Measurements from ENCODE around the gene CRLF1. TPM values are rescaled to one million over a fixed set of nuclear protein-coding genes. Genes with fewer than 3 reads are reported as not detected.
"Not testable (repeated sequence)": the region's sequence is repeated elsewhere in the genome, so short reads cannot be mapped to it uniquely, and the experiment has no call there.

Gene CRLF1
- total RNA-seq, 1 donor from 2014 or later, result 10.1 TPM

DNA sequence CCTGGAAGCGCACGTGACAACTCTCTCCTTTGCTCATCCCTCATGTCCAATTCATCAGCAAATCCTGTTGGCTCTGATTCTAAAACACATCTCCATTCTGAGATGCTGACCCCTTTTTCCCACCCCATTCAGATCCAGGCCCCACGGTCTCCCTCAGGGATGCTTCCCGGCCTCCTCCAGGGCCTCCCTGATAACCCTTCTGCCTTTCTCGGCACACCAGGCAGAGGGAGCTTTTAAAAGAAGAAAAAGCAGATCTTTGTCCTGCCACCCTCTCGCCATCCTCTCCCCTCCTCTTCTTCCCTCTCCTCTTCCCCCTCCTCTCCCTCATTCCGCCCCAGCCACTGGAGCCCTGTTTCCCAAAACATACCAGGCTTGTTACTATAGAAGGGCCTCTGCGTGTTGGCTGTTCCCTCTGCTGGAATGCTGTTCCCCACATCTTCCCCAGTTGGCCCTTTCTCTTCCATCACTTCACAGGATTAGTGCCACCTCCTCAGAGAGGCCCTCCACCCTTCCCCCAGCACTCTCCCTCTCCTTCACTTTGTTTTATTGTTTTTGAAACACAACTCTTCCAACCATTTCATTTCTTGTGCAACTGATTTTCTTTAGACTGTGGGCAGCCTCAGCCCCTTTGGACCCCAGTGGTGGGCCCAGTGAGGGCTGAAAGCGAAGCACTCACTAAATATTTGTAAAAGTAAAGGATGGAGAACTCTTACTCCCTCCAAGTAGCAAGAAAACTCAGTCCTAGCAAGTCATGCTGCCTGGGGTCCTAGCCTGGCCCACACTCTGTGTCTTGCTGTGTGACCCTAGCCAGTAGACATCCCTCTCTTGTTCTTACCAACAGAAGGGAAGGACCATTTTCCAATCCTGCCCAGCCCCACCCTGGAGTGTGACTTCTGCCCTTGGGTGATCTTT is 2.5 kb upstream of the CRLF1 start:
- DNase-seq (ENCODE audit: low spot score), result no peak

DNA sequence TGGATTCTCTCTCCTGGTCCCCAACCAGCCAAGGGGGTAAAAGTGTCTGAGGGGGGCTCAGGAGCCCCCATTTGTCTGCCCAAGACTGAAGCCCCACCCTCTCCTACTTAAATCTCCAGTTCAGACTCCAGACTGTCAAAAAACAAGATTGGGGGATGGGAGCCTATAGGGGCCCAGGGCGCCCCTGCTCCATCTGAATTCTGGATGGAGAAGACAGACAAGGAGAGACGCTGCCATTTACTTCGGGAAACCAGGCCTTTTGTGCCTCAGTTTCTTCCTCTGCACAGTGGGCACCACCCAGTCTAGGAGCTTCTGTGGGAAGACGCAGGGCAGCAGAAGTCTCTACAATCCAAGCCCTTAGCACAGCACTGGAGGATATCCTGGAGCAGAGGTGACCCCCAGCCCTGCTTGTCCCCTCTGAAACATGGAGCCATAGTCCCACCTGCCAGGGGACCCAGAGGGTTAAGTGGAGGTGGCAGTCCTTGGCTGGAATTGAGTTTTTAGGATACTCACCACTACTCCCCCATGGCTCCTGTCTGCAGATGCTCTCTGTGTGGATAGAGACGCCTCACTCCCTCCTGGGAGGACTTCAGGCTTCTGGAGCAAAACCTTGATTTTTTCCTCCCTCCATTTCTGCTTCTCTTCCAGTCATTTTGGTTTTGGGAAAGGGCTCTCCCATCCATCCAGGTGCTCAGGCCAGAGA is 1.7 kb upstream of the CRLF1 start:
- no peak for DNase-seq (ENCODE audit: low spot score)

DNA sequence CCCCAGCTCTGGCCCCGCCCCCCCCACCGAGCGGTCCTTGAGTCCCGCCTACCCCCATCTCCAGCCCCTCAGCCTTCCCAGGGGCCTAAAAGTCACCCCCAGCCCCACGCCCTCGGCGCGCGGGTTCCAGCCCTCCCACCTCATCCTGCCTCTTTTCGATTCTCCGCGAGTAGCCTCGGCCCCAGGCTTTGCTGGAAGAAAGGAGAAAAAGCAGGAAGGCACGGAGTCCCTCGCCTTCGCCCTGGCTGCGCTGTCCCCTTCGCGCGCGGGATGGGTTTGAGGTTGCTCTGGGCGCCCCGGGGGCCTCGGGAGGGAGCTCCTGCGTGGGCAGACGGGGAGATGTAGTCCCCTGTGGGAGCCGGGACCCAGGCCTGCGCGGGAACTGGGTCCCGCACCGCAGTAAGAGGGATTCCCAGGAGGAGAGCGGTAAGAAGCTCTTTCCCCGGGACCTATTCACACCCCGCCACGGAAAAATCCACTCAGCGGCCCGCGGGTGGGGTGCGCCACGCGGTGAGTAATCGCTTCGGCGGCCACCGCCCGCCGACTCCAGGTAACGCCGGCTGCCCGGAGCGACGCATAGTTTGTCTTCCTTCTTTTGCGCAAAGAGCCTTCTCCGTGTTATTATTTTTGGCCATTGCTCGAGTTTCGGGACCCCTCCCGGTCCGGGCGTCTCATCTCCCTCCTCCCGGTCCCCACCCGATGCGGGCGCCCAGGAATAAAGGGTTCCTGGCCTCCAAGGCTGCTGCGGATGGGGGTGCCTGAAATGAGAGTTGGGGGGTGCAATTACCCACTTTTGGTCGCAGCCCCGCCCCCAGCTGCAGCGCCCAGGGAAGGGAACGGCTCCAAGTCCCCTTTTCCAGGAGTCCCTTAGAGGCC is 865 bp upstream of the CRLF1 start:
- no peak for DNase-seq (ENCODE audit: low spot score)

DNA sequence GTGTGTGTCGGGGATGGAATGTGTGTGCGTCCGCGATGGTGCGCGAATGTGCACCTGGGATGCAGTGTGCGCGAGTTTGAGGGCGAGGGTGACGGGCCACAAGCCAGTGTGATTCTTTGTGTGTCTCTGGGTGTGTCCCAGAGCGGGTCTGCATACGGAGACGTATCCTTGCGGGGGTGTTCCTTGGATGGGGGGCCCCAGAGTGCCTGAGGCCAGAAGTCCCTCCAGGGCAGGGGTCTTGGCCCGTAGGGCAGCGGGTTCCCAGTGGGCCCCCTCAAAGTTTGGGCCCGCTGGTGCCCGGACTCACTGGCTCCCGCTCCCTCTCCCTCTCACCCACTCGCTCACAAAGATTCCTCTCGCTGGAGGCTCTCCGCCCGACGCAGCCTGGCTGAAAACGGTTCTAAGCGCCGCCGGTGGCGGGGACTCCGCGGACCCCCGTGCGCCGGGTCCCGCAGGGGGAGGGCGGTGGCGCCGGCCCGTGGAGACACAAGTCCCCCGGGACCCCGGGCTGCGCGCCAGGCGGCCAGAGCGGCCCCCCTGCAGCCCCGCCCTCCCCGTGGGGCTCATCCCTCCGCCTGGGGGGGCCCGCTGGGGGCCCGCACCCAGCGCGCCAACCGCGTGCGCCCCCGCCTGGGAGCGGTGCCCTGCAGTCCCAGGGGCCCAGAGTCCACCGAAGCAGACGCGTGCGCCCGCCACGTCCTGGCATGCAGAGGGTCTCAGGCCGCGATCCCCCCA is 886 bp downstream of the CRLF1 start:
- no peak for DNase-seq (ENCODE audit: low spot score)

DNA sequence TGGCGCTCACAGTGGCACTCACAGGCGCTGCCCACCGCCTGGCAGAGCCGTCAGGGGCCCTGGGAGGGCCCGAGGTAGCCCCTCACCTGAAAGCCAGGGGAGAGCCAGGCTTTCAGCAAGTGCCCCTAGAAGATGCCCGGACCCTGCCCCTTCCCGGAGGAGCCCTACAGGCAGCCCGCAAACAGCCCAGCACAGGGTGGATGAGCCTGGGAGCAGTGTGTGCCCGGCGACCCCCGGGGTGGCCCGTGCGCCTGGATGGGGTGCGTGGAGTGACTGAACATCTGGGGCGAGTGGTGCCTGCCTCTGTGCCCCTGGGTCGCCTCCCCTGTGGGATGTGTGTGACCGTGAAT is 1.4 kb downstream of the CRLF1 start:
- DNase-seq (ENCODE audit: low spot score), result no peak

DNA sequence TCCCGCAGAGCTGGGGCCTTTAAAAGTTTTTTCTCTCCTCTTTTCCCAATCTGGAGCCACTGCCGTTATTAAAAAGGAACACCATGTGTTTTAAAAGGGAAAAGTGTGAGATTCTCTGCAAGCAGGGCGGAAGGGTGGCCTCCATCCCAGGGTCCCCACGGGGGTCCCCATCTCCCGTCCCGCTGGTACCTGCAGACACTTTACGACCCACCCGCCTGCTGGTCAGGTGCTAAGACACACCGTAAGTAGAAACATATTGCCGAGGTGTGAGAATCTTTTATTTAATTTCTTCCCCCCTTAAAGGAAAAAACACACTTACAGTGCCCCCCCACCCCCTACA is 1.8 kb downstream of the CRLF1 start:
- DNase-seq (ENCODE audit: low spot score), result no peak

DNA sequence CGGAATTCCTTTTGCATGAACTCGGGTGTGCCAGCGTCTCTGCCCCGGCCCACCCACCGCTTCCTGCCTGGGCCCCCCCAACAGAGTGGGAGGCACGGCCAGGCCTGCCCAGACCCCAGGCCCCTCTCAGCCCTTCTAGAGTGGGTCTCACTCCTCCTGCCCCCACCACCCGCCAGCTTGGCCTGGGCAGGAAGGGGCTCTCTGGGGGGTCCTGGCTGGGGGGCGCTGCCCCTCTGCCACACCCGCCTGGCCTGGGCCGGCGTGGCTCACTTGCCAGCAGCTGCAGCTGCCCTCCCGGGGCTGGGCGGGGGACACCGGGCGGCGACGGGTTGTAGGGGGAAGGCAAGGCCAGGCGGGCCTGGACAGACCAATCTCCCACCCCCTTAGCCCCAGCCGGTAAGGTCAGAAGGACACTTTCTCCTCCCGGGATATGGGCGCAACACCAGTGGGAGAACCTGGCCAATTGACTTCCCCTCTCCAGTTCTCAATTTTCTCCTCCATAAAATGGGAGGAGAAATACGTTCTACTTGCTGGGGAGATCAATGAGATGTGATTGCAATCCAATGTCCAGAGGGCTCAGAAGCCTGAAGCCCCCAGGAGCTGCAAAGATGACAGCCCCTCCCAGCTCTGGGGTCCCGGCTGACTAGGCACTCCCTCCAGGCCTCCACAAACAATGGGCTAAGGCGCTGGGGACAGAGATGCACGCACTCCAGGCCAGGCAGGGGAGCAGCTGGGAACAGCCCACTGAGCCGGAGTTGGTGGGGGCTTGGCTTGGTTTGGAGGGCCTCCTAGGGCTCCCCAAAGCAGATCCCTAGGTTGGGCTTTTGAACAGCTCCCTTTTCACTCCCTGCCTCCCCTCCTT is 2.4 kb downstream of the CRLF1 start:
- no peak for DNase-seq (ENCODE audit: low spot score)

DNA sequence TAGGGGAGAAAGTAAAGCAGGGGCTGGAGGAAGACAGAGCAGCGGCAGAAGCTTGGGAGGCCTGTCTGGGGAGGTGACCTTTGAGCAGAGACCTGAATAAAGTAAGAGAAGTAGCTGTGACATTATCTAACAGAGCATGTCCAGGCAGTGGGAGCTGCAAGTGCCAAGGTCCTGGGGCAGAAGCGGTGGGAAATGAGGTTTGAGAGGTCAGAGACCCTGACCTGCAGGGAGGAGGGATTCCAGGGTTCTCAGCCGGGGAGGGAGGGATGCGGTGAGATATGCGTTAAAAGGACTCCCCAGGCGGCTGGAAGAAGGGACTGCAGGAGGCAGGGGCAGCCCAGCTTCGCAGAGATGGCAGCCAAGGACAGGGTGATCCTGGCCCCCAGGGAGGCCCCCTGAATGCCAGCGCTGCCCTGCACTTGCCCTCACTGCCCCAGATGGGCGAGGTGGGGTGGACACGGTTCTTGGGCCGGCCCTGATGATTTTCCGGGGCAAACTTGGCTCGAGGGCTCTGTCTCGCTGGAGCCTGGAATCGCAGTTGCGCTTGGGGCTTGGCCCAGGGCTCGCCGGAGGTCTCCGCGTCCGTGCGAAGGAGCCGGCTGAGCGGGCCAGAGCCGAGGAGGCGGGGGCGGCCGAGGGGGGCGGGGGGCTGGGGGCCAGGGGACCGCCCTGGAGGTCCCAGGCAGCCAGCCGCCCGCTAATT is 3.2 kb downstream of the CRLF1 start:
- no peak for DNase-seq (ENCODE audit: low spot score)

DNA sequence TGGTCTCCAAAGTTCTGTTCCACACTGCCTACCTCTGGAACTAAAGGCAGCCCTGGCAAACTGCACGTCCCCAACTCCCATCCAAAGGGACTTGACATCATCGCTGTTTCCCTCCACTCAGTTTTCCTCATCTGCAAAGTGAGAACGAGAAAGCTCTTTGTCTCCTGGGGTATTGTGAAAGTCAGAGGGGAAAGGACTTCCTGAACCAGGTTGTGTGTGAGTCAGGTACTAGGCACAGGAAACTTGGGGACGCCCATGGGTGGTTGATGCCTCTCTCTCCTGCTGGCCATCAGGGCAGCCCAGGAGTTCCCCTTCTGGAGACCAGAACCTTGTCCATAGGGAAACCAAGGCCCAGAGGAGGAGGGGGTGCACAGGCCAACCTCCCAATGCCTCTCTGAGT is 4.7 kb downstream of the CRLF1 start:
- DNase-seq (ENCODE audit: low spot score), result no peak

DNA sequence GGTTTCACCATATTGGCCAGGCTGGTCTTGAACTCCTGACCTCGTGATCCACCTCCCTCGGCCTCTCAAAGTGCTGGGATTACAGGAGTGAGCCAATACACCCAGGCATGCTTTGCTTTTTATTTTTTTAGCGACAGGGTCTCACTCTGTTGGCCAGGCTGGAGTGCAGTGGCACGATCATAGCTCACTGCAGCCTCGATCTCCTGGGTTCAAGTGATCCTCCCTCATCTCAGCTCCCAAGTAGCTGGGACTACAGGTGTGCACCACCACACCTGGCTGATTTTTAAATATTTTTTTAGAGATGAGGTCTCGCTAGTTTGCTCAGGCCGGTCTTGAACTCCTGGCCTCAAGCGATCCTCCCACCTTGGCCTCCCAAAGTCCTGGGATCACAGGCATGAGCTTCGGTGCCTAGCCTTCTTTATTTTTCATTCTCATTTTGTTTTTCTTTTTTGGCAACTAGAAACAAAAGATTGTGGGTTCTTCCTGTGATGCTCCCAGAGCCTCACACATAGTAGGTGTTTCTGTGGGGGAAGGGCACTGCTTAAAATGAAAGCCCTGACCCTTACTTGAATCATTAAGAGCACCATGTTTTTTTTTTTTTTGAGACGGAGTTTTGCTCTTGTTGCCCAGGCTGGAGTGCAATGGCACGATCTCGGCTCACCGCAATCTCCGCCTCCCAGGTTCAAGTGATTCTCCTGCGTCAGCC is 5.8 kb downstream of the CRLF1 start:
- DNase-seq (ENCODE audit: low spot score), result not testable (repeated sequence)

DNA sequence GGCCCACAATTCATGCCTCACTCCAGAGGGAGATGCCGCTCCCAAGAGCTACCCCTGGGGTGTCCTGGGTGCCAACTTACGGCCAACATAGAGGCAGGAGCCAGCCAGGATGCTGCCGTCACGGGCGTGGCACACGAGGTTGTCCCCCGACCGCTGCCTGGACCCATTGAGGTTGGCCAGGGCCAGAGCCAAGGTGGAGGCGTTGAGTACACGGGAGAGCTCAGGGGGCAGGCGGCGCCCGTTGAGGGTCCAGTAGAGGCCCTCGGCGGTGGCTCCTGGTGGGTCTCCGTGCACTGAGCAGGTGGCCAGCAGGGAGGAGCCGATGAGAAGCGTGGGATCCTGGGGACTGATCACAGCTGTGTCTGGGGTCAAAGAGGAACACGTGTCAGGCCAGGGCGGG is 7.1 kb downstream of the CRLF1 start:
- no peak for DNase-seq (ENCODE audit: low spot score)

DNA sequence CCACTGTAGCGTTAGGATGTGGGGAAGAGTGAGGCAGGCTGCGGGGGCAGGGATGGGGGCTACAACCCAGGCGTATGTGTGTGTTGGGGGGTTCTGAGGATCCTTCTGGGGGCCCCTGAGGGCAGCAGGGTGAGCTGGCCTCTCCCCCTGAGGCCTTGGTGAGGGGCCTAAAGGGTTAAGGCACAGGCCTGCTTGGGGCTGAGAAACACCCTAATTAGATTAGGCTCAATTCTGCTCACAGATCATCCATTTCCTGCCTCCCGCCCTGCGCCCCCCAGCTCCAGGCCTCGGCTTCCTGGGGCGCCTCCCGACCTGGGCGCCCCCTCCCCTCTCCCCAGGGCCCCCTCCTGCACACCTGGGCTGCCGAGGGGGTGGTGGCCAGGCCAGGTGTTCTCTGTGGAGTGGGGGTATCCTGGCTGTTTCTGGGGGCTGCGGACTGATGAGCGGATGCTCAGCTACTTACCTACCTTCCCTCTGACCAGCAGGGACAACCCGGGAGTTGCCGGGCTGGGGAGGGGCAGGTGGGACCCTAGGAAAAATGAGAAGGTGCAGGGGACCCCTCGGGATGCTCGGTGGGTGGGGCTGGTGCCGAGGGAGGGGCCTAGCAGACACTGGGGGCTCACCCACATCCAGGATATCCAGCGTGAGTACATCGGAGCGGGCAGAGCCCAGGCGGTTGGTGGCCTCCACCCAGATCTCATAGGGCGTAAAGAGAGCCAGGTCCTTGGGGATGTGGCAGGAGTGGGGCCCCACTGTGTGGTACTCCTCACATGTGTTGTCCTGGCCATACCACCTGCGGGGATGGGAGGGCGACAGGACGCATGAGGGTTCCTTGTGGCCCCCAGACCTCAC is 8.6 kb downstream of the CRLF1 start:
- no peak for DNase-seq (ENCODE audit: low spot score)

DNA sequence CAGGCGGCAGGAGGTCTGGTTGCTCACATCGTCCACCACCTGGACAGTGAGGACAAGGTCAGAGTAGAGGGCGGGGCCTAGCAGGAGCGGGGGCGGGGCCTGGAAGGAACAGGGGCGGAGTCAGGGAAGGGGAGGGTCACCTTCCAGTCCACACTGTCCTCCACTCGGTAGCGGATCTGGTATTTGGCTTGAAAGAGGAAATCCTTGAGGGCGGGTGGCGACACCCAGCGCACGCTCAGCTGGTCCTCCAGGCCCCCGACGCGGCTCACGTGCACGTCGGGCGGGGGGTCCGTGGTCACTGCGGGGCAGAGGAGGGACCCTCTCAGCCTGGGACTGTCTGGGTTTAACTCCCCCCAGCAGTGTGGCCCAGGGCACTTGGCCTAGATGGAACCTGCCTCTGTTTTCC is 9.8 kb downstream of the CRLF1 start:
- no peak for DNase-seq (ENCODE audit: low spot score)

DNA sequence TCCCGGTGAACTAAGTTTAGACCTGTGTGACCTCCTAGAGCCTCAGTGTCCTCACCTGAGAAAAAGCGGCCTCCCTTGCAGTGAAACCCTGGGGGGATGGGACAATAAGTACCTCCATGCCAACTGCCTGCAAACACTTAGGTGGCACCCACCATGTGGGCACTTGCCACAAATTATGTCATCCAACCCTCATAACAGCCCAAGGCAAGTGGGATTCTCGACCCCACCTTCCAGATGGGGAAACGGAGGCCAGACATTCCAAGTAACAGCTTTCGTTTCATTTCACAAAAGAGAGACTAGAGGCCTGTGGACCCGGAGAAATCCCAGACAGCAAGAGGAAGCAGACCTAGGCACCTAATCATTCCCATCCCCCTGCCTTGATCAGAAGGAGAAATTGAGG is 11.1 kb downstream of the CRLF1 start:
- no peak for DNase-seq (ENCODE audit: low spot score)

DNA sequence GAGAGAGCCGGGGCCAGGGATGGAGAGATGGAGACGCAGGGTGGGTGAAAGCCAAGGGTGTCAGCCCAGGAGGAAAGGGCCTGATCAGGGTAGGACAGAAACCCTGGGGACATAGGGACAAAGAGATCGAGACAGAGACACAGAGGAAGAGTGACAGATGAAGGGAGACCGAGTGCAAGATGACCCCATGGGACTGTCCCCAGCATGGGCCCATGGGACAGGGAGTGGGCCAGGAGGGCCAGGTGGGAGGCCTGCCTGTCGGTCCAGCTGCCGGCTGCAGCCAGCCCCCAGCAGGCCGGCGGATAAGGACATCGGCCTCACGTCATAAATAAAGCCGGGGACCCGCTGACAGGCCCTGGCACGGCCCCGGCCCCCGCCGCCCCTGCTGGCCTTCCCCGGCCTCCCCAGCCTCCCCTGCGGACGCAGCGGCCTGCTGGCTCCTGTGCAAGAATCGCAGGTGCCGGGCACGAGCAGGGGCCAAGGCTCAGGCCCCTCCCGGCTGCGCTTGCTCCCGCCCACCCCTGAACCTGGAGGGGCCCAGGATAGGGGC is 11.7 kb downstream of the CRLF1 start:
- no peak for DNase-seq (ENCODE audit: low spot score)

DNA sequence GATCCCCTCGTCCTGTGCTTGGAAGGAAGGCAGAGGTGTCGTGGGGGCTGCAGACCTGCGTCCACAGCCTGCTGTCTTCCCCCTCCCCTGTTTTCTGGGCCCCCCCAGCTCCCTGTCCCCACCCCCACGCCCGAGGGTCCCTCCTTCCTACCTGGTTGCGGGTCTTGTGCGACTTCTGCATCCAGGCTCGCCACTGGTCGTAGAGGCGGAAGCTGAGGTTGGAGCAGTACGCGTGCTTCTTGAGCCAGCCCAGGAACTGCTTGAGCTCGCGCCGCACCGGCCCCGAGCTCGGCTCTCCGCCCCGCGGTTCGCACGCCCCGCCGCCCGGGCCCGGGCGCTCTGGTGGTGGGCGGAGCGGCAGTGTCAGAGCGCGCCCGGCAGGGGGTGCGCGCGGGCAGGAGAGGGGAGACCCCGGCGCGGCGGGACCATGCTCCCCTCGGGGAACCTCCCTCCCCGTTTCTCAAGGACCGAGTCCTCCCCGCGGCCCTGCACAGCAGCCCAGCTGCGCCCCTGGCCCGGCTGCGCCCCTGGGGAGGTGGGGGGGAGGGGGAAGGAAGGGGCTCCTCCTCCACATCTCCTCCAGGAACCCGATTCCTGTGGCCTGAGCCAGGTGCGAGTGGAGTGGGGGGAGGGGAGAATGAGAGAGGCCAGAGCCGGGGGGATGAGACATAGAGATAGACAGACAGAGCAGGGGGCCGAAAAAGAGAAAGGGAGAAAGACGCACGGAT is 12.3 kb downstream of the CRLF1 start:
- DNase-seq (ENCODE audit: low spot score), result peak; percentile 86

DNA sequence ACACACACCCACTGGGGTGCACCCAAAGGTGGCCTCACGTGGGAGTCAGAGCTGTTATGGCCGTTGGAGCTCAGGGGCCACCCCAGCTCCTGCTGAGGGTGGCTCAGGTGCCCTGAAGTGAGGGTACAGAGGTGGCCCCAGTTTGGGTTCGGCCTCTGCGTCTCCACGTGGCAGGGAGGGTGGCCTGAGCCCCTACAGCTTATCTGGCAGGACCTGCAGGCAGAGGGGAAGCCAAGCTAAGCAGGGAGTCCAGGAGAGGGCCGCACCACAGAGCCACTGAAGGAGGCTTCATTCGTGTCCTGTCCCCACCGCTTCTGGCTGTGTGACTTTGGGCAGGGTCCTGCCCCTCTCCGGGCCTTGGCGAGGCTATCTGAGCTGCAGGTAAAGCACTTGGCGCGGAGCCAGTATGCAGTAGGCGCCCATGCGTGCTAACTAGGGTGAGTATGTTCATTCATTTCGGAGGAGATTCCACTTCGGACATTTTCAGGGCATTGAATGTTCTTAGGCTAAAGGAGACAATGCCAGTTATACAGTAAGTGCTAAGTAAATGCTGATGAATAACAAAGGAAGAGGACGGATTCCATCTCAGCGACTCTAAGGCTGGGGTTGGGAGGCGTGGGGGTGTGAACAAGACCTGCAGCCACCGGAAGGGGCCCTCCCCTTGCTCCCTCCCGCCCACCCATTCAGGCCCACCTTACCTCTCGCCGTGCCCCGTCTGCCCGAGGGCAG is 13.1 kb downstream of the CRLF1 start:
- no peak for DNase-seq (ENCODE audit: low spot score)

Data from umbilical cord (tissue), 2 donors.